Fibroblast of skin of back (primary cell): ENCODE data around the gene BCAS1.
"Not testable (repeated sequence)": the region's sequence is repeated elsewhere in the genome, so short reads cannot be mapped to it uniquely, and the experiment has no call there.

ENCODE experiments used
- DNase-seq: peaks from one replicate; pipeline ENCODE4 v3.0.0-alpha.2; 2013

BCAS1 gene

GRCh38 chr20:53939572-53940359, 130.6 kb downstream of the BCAS1 start:
- peak; percentile 90 for DNase-seq

- no peak for DNase-seq
These were observed 131.2 kb downstream of the BCAS1 start for GRCh38 chr20:53939190-53939571.

- DNase-seq, result no peak
These were observed 131.7 kb downstream of the BCAS1 start for GRCh38 chr20:53938739-53939138.

- no peak for DNase-seq
These were observed 132.4 kb downstream of the BCAS1 start for GRCh38 chr20:53937929-53938367.

- DNase-seq, result no peak
These were observed 133.1 kb downstream of the BCAS1 start for GRCh38 chr20:53937339-53937741.

GRCh38 chr20:53935344-53936084, 134.9 kb downstream of the BCAS1 start:
- no peak for DNase-seq

- peak; percentile 95 for DNase-seq
These were observed 135.7 kb downstream of the BCAS1 start for GRCh38 chr20:53934421-53935343.

GRCh38 chr20:53933232-53933846, 137.1 kb downstream of the BCAS1 start:
- no peak for DNase-seq

GRCh38 chr20:53932655-53933192, 137.7 kb downstream of the BCAS1 start:
- not testable (repeated sequence) for DNase-seq

GRCh38 chr20:53931597-53931996, 138.8 kb downstream of the BCAS1 start:
- no peak for DNase-seq

- DNase-seq, result peak; percentile 54
These were observed 139.5 kb downstream of the BCAS1 start for GRCh38 chr20:53930651-53931504.

GRCh38 chr20:53929974-53930650, 140.3 kb downstream of the BCAS1 start:
- no peak for DNase-seq

- DNase-seq, result no peak
These were observed 141.0 kb downstream of the BCAS1 start for GRCh38 chr20:53929399-53929798.

- no peak for DNase-seq
These were observed 142.4 kb downstream of the BCAS1 start for GRCh38 chr20:53927990-53928389.

- DNase-seq, result peak; percentile 91
These were observed 143.9 kb downstream of the BCAS1 start for GRCh38 chr20:53926428-53927028.

GRCh38 chr20:53925651-53926401, 144.6 kb downstream of the BCAS1 start:
- no peak for DNase-seq

- DNase-seq, result no peak
These were observed 146.6 kb downstream of the BCAS1 start for GRCh38 chr20:53923566-53924369.

GRCh38 chr20:53922901-53923314, 147.5 kb downstream of the BCAS1 start:
- DNase-seq, result no peak
